PC-3 (cell line): Measurements from ENCODE around the gene CDH13.

ENCODE experiments used
- CTCF ChIP-seq: fragments of 300-600 bp; sonication (generic); conservative IDR thresholded peaks from 2 replicates; pipeline ENCODE4 v1.5.1; 2017; ENCODE audit warnings: antibody characterized with exemption, low read depth, mild to moderate bottlenecking, low read length
- EZH2 ChIP-seq: fragments of 300-600 bp; sonication (generic); IDR thresholded peaks from one replicate; pipeline ENCODE4 v1.6.1; 2017; ENCODE audit warnings: antibody characterized with exemption, mild to moderate bottlenecking, low read length; ENCODE audit not compliant: unreplicated experiment
- EZH2phosphoT487 ChIP-seq: fragments of 300-600 bp; sonication (generic); IDR thresholded peaks from 2 replicates; pipeline ENCODE4 v1.6.1; 2018; ENCODE audit warnings: mild to moderate bottlenecking, antibody characterized with exemption, low read length, borderline replicate concordance

GRCh38 chr16:83602761-83603722 lies 976.3 kb downstream of the CDH13 start:
- TF ChIP-seq CTCF (no peak), EZH2 (no peak), EZH2phosphoT487 (no peak)
